ENCODE results near the gene DNAJC10. TPM values are rescaled to one million over a fixed set of nuclear protein-coding genes. Genes with fewer than 3 reads are reported as not detected.

The DNAJC10 gene
- total RNA-seq, 1 donor from 2014 or later, result 26.0 TPM

- Histone ChIP-seq H3K27me3 (no peaks in the 10 kb centered on the region), H3K27ac (no peak overlapping the region), H3K9me3 (no peaks in the 10 kb centered on the region), H3K4me1 (peaks cover 2 to 5% of the 10 kb centered on the region in 2 donors), H3K4me3 (no peak overlapping the region), H3K36me3 (no peaks in the 10 kb centered on the region)
- intact Hi-C loops (cut with DNase I), result no loop called here
- no peak for TF ChIP-seq CTCF (IDR thresholded peaks at IDR 0.05)
- DNase-seq (ENCODE audit: low spot score in 2 of 2), result no peak
Observed at GRCh38 chr2:182821182-182821581, 105.1 kb downstream of the DNAJC10 start.

- DNase-seq (ENCODE audit: low spot score in 2 of 2), result no peak
- Histone ChIP-seq H3K27ac (no peak overlapping the region), H3K36me3 (no peaks in the 10 kb centered on the region), H3K4me1 (peaks cover 0 to 12% of the 10 kb centered on the region in 2 donors), H3K4me3 (no peak overlapping the region), H3K27me3 (no peaks in the 10 kb centered on the region), H3K9me3 (no peaks in the 10 kb centered on the region)
- intact Hi-C loops (cut with DNase I), result no loop called here
- no peak for TF ChIP-seq CTCF (IDR thresholded peaks at IDR 0.05)
Observed at GRCh38 chr2:182822733-182823132, 106.7 kb downstream of the DNAJC10 start.

- no peaks in the 10 kb centered on the region for H3K27me3 ChIP-seq
- TF ChIP-seq CTCF (IDR thresholded peaks at IDR 0.05), result no peak
- no peak for DNase-seq (ENCODE audit: low spot score in 2 of 2)
- intact Hi-C loops (cut with DNase I), result no loop called here
- H3K36me3 ChIP-seq, result no peaks in the 10 kb centered on the region
- H3K27ac ChIP-seq, result no peak overlapping the region
- peaks cover 0 to 10% of the 10 kb centered on the region in 2 donors for H3K4me1 ChIP-seq
- no peak overlapping the region for H3K4me3 ChIP-seq
- no peaks in the 10 kb centered on the region for H3K9me3 ChIP-seq
Observed at GRCh38 chr2:182824056-182824766, 108.2 kb downstream of the DNAJC10 start.

GRCh38 chr2:182824767-182825158, 108.7 kb downstream of the DNAJC10 start:
- Histone ChIP-seq H3K9me3 (no peaks in the 10 kb centered on the region), H3K4me1 (peaks cover 0 to 10% of the 10 kb centered on the region in 2 donors), H3K27me3 (no peaks in the 10 kb centered on the region), H3K4me3 (no peak overlapping the region), H3K27ac (no peak overlapping the region), H3K36me3 (no peaks in the 10 kb centered on the region)
- no peak for DNase-seq (ENCODE audit: low spot score in 2 of 2)
- intact Hi-C loops (cut with DNase I), result no loop called here
- TF ChIP-seq CTCF (IDR thresholded peaks at IDR 0.05), result no peak

GRCh38 chr2:182826064-182826463, 110.0 kb downstream of the DNAJC10 start:
- peaks cover 0 to 10% of the 10 kb centered on the region in 2 donors for H3K4me1 ChIP-seq

More at GRCh38 chr2:182826064-182826463, 110.0 kb downstream of the DNAJC10 start:
- Histone ChIP-seq H3K9me3 (no peaks in the 10 kb centered on the region), H3K27ac (no peak overlapping the region), H3K27me3 (no peaks in the 10 kb centered on the region), H3K4me3 (no peak overlapping the region), H3K36me3 (no peaks in the 10 kb centered on the region)
- intact Hi-C loops (cut with DNase I), result no loop called here
- no peak for DNase-seq (ENCODE audit: low spot score in 2 of 2)
- TF ChIP-seq CTCF (IDR thresholded peaks at IDR 0.05), result no peak
